AG04450 (cell line): ENCODE data around the gene DBP. TPM values are rescaled to one million over a fixed set of nuclear protein-coding genes. Genes with fewer than 3 reads are reported as not detected.

Experiments used
- CTCF ChIA-PET: fragments of 300-600, 350-600 bp; formaldehyde crosslinking; extraction: SDS; loops from one replicate; lab custom pipeline; 2022; ENCODE audit warnings: antibody characterized with exemption, inconsistent platforms; lab: Charles Lee
- POLR2A ChIA-PET: fragments of 350-600 bp; formaldehyde crosslinking; extraction: SDS; loops from one replicate; lab custom pipeline; 2021; ENCODE audit warnings: antibody characterized with exemption, inconsistent platforms; lab: Yijun Ruan, JAX
- DNase-seq: peaks from one replicate; pipeline ENCODE4 v3.0.0-alpha.2; 2011; ENCODE audit warnings: low read depth, low spot score
- H3K27ac ChIP-seq: one replicate; pipeline ENCODE4 v1.5.1; 2012; ENCODE audit warnings: low read depth, low read length, control low read depth
- H3K27me3 ChIP-seq: one replicate; pipeline ENCODE4 v1.6.0; 2012; ENCODE audit warnings: low read length; ENCODE audit not compliant: control insufficient read depth, insufficient read depth
- H3K4me3 ChIP-seq: 2 replicates; pipeline ENCODE4 v1.5.1; 2011; ENCODE audit warnings: mild to moderate bottlenecking, low read depth, low read length, control low read depth
- H3K9me3 ChIP-seq: 2 replicates; pipeline ENCODE4 v1.5.1; 2012; ENCODE audit warnings: low read length; ENCODE audit not compliant: control insufficient read depth, insufficient read depth
- CTCF ChIP-seq: IDR thresholded peaks from 2 replicates; pipeline ENCODE4 v1.5.1; 2011; ENCODE audit warnings: low read depth, low read length, control low read depth, inconsistent platforms
- polyA plus RNA-seq: library from polyadenylated mRNA; depleted of rRNA; stranded (reverse); fragments of >200 nt; gene quantifications from 2 replicates; pipeline ENCODE4 v1.2.3, GENCODE V29; 2011

Gene DBP
- polyA plus RNA-seq, 1 experiment: 4.0 TPM

- no peaks in the 10 kb centered on the region; the same call in 1 of the 2 replicates for H3K9me3 ChIP-seq
- no peak overlapping the region for H3K4me3 ChIP-seq
- peaks cover 15% of the 10 kb centered on the region for H3K27me3 ChIP-seq
- ChIA-PET CTCF (interaction anchor here (2.4 kb wide), 1 partner anchor 12 kb away, joined by 12 read pairs; no protein-coding TSS in a partner anchor), POLR2A (interaction anchor here (0.7 to 1.0 kb wide), 2 partner anchors 19 to 211 kb away, joined by 3 to 5 read pairs; partner anchors contain the start of gene SPHK2)
- no peak for DNase-seq
- H3K27ac ChIP-seq: no peak overlapping the region
- no peak for TF ChIP-seq CTCF
Measured at GRCh38 chr19:48600679-48601417, 36.3 kb downstream of the DBP start.

- Histone ChIP-seq H3K27ac (no peak overlapping the region), H3K27me3 (peaks cover 15% of the 10 kb centered on the region), H3K4me3 (no peak overlapping the region), H3K9me3 (no peaks in the 10 kb centered on the region; the same call in 1 of the 2 replicates)
- DNase-seq: no peak
- POLR2A ChIA-PET: no interaction called here
- CTCF ChIA-PET: no interaction called here
- no peak for TF ChIP-seq CTCF
Measured at GRCh38 chr19:48598996-48599700, 38.0 kb downstream of the DBP start.

GRCh38 chr19:48596679-48597465 lies 40.3 kb downstream of the DBP start:
- no peaks in the 10 kb centered on the region; the same call in 1 of the 2 replicates for H3K9me3 ChIP-seq
- CTCF ChIA-PET: no interaction called here
- no peak overlapping the region for H3K27ac ChIP-seq
- no peak for TF ChIP-seq CTCF
- DNase-seq: no peak
- POLR2A ChIA-PET: no interaction called here
- H3K27me3 ChIP-seq: peaks cover 15% of the 10 kb centered on the region
- H3K4me3 ChIP-seq: no peak overlapping the region

GRCh38 chr19:48596237-48596636 lies 40.9 kb downstream of the DBP start:
- Histone ChIP-seq H3K27me3 (peaks cover 15% of the 10 kb centered on the region), H3K4me3 (no peak overlapping the region), H3K27ac (no peak overlapping the region), H3K9me3 (no peaks in the 10 kb centered on the region; the same call in 1 of the 2 replicates)
- DNase-seq: no peak
- ChIA-PET CTCF (no interaction called here), POLR2A (no interaction called here)
- no peak for TF ChIP-seq CTCF
